Measurements from ENCODE around the gene HECW1. TPM values are rescaled to one million over a fixed set of nuclear protein-coding genes. Genes with fewer than 3 reads are reported as not detected.
"Not testable (repeated sequence)": the region's sequence is repeated elsewhere in the genome, so short reads cannot be mapped to it uniquely, and the experiment has no call there.

HECW1 gene
- total RNA-seq, 1 donor: 2.9 TPM

GRCh38 chr7:43341132-43341531 is 228.7 kb downstream of the HECW1 start:
- Histone ChIP-seq H3K4me2 (ENCODE audit: insufficient read depth, low read length) (no peak overlapping the region), H3K4me1 (ENCODE audit: insufficient read depth, low read length) (no peaks in the 10 kb centered on the region), H3K4me3 (ENCODE audit: insufficient read depth, low read length) (no peak overlapping the region), H4K20me1 (ENCODE audit: insufficient read depth, low read length) (no peaks in the 10 kb centered on the region), H3K27me3 (ENCODE audit: insufficient read depth, low read length) (no peaks in the 10 kb centered on the region), H3K79me2 (ENCODE audit: insufficient read depth, low read length) (no peaks in the 10 kb centered on the region), H2AFZ (ENCODE audit: low read length) (no peak overlapping the region), H3K9me3 (ENCODE audit: low read depth, low read length) (no peaks in the 10 kb centered on the region), H3K36me3 (ENCODE audit: insufficient read depth, low read length) (no peaks in the 10 kb centered on the region), H3K27ac (ENCODE audit: low read depth, low read length) (no peak overlapping the region)
- TF ChIP-seq, protein P1, sequence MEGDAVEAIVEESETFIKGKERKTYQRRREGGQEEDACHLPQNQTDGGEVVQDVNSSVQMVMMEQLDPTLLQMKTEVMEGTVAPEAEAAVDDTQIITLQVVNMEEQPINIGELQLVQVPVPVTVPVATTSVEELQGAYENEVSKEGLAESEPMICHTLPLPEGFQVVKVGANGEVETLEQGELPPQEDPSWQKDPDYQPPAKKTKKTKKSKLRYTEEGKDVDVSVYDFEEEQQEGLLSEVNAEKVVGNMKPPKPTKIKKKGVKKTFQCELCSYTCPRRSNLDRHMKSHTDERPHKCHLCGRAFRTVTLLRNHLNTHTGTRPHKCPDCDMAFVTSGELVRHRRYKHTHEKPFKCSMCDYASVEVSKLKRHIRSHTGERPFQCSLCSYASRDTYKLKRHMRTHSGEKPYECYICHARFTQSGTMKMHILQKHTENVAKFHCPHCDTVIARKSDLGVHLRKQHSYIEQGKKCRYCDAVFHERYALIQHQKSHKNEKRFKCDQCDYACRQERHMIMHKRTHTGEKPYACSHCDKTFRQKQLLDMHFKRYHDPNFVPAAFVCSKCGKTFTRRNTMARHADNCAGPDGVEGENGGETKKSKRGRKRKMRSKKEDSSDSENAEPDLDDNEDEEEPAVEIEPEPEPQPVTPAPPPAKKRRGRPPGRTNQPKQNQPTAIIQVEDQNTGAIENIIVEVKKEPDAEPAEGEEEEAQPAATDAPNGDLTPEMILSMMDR (IDR thresholded peaks at IDR 0.05; ENCODE audit: extremely low read depth, low read depth, low read length): no peak
- DNase-seq (ENCODE audit: insufficient read length, low spot score, missing footprints): no peak

- not testable (repeated sequence) for DNase-seq (ENCODE audit: insufficient read length, low spot score, missing footprints); H4K20me1 ChIP-seq (ENCODE audit: insufficient read depth, low read length); H3K79me2 ChIP-seq (ENCODE audit: insufficient read depth, low read length); H2AFZ ChIP-seq (ENCODE audit: low read length); H3K4me2 ChIP-seq (ENCODE audit: insufficient read depth, low read length); H3K36me3 ChIP-seq (ENCODE audit: insufficient read depth, low read length); H3K4me3 ChIP-seq (ENCODE audit: insufficient read depth, low read length); H3K9me3 ChIP-seq (ENCODE audit: low read depth, low read length); H3K27ac ChIP-seq (ENCODE audit: low read depth, low read length); H3K27me3 ChIP-seq (ENCODE audit: insufficient read depth, low read length); H3K4me1 ChIP-seq (ENCODE audit: insufficient read depth, low read length)
Measured at GRCh38 chr7:43343417-43343816, 231.0 kb downstream of the HECW1 start.

DNA sequence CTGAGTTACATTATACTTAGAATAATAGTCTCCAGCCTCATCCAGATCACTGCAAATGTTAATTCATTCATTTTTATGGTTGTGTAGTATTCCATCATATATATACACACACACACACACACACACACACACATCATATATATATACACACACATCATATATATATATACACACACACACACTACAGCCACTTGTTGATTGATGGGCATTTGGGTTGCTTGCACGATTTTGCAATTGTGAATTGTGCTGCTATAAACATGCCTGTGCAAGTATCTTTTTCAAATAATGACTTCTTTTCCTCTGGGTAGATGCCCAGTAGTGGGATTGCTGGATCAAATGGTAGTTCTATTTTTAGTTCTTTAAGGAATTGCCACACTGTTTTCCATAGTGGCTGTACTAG is 233.2 kb downstream of the HECW1 start:
- H3K79me2 ChIP-seq (ENCODE audit: insufficient read depth, low read length); H3K27me3 ChIP-seq (ENCODE audit: insufficient read depth, low read length); H3K9me3 ChIP-seq (ENCODE audit: low read depth, low read length); H3K27ac ChIP-seq (ENCODE audit: low read depth, low read length); H3K36me3 ChIP-seq (ENCODE audit: insufficient read depth, low read length); H4K20me1 ChIP-seq (ENCODE audit: insufficient read depth, low read length); H2AFZ ChIP-seq (ENCODE audit: low read length); H3K4me2 ChIP-seq (ENCODE audit: insufficient read depth, low read length); H3K4me3 ChIP-seq (ENCODE audit: insufficient read depth, low read length); DNase-seq (ENCODE audit: insufficient read length, low spot score, missing footprints); H3K4me1 ChIP-seq (ENCODE audit: insufficient read depth, low read length): not testable (repeated sequence)

- Histone ChIP-seq H4K20me1 (ENCODE audit: insufficient read depth, low read length) (no peaks in the 10 kb centered on the region), H3K27me3 (ENCODE audit: insufficient read depth, low read length) (no peaks in the 10 kb centered on the region), H3K27ac (ENCODE audit: low read depth, low read length) (no peak overlapping the region), H3K4me3 (ENCODE audit: insufficient read depth, low read length) (no peak overlapping the region), H2AFZ (ENCODE audit: low read length) (no peak overlapping the region), H3K9me3 (ENCODE audit: low read depth, low read length) (peaks cover 2% of the 10 kb centered on the region), H3K36me3 (ENCODE audit: insufficient read depth, low read length) (no peaks in the 10 kb centered on the region), H3K4me2 (ENCODE audit: insufficient read depth, low read length) (no peak overlapping the region), H3K4me1 (ENCODE audit: insufficient read depth, low read length) (no peaks in the 10 kb centered on the region), H3K79me2 (ENCODE audit: insufficient read depth, low read length) (no peaks in the 10 kb centered on the region)
- DNase-seq (ENCODE audit: insufficient read length, low spot score, missing footprints): no peak
- TF ChIP-seq, protein P1 (IDR thresholded peaks at IDR 0.05; ENCODE audit: extremely low read depth, low read depth, low read length): no peak
Measured at GRCh38 chr7:43351683-43352082, 239.2 kb downstream of the HECW1 start.

DNA sequence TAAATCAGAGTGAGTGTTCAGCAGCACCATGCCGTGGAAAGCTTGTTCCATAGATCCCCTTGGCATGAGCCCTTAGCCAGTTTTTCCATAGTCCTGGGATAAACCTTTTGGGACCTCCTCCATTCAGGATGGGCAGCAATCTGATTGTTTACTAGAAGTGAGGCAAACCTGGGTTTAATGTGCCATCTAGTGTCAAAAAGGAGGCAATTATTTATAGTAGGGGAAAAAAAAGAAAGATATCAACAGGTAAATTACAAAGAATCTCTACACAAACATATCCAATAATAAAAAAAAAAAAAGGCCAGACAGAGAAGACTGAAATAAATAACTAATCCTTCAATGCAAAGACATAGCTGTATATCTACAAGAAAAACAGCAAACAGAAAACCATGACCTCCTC is 241.5 kb downstream of the HECW1 start:
- Histone ChIP-seq H3K9me3 (ENCODE audit: low read depth, low read length) (peaks cover 2% of the 10 kb centered on the region), H3K79me2 (ENCODE audit: insufficient read depth, low read length) (no peaks in the 10 kb centered on the region), H3K36me3 (ENCODE audit: insufficient read depth, low read length) (no peaks in the 10 kb centered on the region), H3K4me3 (ENCODE audit: insufficient read depth, low read length) (no peak overlapping the region), H3K27me3 (ENCODE audit: insufficient read depth, low read length) (no peaks in the 10 kb centered on the region), H3K4me1 (ENCODE audit: insufficient read depth, low read length) (no peaks in the 10 kb centered on the region), H4K20me1 (ENCODE audit: insufficient read depth, low read length) (no peaks in the 10 kb centered on the region), H2AFZ (ENCODE audit: low read length) (no peak overlapping the region), H3K27ac (ENCODE audit: low read depth, low read length) (no peak overlapping the region), H3K4me2 (ENCODE audit: insufficient read depth, low read length) (no peak overlapping the region)
- DNase-seq (ENCODE audit: insufficient read length, low spot score, missing footprints): no peak
- TF ChIP-seq, protein P1 (IDR thresholded peaks at IDR 0.05; ENCODE audit: extremely low read depth, low read depth, low read length): no peak
